ENCODE results near the gene WHRN.

The WHRN gene

DNA sequence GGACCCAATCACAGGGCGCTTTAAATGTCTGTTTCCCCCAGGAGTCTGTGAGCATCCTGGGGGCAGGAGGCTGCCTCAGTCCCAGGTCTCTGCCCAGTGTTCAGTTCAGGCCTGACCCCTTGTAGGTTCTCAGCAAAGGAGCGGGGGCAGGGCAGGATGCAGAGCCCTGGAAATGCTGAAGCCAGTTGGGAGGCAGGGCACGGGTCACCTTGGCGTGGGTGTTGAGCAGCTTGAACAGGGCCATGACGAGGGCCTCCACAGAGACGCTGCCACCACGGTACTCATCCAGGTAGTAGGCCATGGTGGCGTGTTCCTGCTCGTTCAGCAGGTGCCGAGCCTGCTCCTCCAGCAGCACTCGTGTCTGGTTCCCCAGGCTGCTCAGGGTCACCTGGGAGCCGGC is 81.1 kb downstream of the WHRN start:
- Histone ChIP-seq H4K12ac (ENCODE audit: low read depth, low read length) (no peak overlapping the region), H3K9me3 (ENCODE audit: insufficient read depth, low read depth, low read length) (no peaks in the 10 kb centered on the region), H2AFZ (ENCODE audit: insufficient read depth, low read length, poor library complexity) (no peak overlapping the region), H3K18ac (ENCODE audit: low read length) (no peak overlapping the region), H3K27me3 (ENCODE audit: insufficient read depth, low read length) (no peaks in the 10 kb centered on the region), H2BK120ac (ENCODE audit: insufficient read depth, low read length, poor library complexity) (no peak overlapping the region), H4K8ac (ENCODE audit: low read depth, low read length) (no peak overlapping the region), H2BK5ac (ENCODE audit: low read depth, low read length, poor library complexity) (no peak overlapping the region), H3K36me3 (ENCODE audit: control insufficient read depth in 1 of 2, insufficient read depth in 2 of 2, low read length in 2 of 2) (no peaks in the 10 kb centered on the region), H3K4me1 (ENCODE audit: control insufficient read depth in 1 of 2, insufficient read depth in 2 of 2, low read length in 2 of 2) (peaks cover 0 to 5% of the 10 kb centered on the region in 2 experiments), H3K27ac (ENCODE audit: low read depth, low read length) (no peak overlapping the region), H3K4ac (ENCODE audit: low read depth, low read length) (no peak overlapping the region), H3K23ac (ENCODE audit: low read length) (no peak overlapping the region), H3K4me3 (ENCODE audit: low read depth, low read length) (peak overlapping the region; percentile 14), H3K9ac (ENCODE audit: low read length) (no peak overlapping the region), H3K4me2 (ENCODE audit: low read length) (no peak overlapping the region), H2AK5ac (ENCODE audit: low read length) (no peak overlapping the region), H3K14ac (ENCODE audit: low read length) (no peak overlapping the region), H3K79me1 (ENCODE audit: low read length) (no peaks in the 10 kb centered on the region), H3K79me2 (ENCODE audit: control insufficient read depth, insufficient read depth, low read length, poor library complexity) (no peaks in the 10 kb centered on the region), H4K91ac (ENCODE audit: low read depth, low read length) (no peak overlapping the region), H2BK12ac (ENCODE audit: low read length) (no peak overlapping the region)
- no peak for DNase-seq
- WGBS (ENCODE audit: extremely low coverage, insufficient coverage, insufficient read length), result no CpG with 5 or more reads among the region's 12 CpGs

DNA sequence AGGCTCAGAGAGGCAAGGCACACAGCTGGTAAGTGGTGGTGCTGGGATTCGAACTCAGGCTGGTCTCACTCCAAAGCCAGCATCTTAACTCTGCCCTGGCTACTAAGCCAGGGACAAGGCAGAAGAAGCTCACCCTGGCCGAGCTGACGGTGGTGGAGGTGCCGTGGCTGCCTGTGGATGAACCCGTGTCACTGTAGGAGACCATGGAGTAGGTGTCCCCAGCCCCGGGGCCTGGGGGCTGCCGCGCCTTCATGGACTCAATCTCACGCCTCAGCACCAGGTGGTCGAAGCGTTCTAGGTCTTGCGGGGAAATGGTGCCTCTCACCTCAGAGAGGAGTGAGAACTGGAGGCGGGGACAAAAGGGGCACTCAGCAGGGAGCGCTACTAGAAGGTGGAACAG is 82.1 kb downstream of the WHRN start:
- Histone ChIP-seq H3K79me1 (ENCODE audit: low read length) (no peaks in the 10 kb centered on the region), H2AK5ac (ENCODE audit: low read length) (no peak overlapping the region), H3K9me3 (ENCODE audit: insufficient read depth, low read depth, low read length) (no peaks in the 10 kb centered on the region), H3K23ac (ENCODE audit: low read length) (no peak overlapping the region), H2BK12ac (ENCODE audit: low read length) (no peak overlapping the region), H4K91ac (ENCODE audit: low read depth, low read length) (no peak overlapping the region), H4K12ac (ENCODE audit: low read depth, low read length) (no peak overlapping the region), H3K18ac (ENCODE audit: low read length) (no peak overlapping the region), H2BK120ac (ENCODE audit: insufficient read depth, low read length, poor library complexity) (no peak overlapping the region), H4K8ac (ENCODE audit: low read depth, low read length) (no peak overlapping the region), H2BK5ac (ENCODE audit: low read depth, low read length, poor library complexity) (no peak overlapping the region), H3K9ac (ENCODE audit: low read length) (no peak overlapping the region), H2AFZ (ENCODE audit: insufficient read depth, low read length, poor library complexity) (no peak overlapping the region), H3K4ac (ENCODE audit: low read depth, low read length) (no peak overlapping the region), H3K79me2 (ENCODE audit: control insufficient read depth, insufficient read depth, low read length, poor library complexity) (no peaks in the 10 kb centered on the region), H3K4me1 (ENCODE audit: control insufficient read depth in 1 of 2, insufficient read depth in 2 of 2, low read length in 2 of 2) (peaks cover 0 to 5% of the 10 kb centered on the region in 2 experiments), H3K4me2 (ENCODE audit: low read length) (no peak overlapping the region), H3K36me3 (ENCODE audit: control insufficient read depth in 1 of 2, insufficient read depth in 2 of 2, low read length in 2 of 2) (no peaks in the 10 kb centered on the region), H3K27ac (ENCODE audit: low read depth, low read length) (no peak overlapping the region), H3K27me3 (ENCODE audit: insufficient read depth, low read length) (no peaks in the 10 kb centered on the region), H3K4me3 (ENCODE audit: low read depth, low read length) (no peak overlapping the region), H3K14ac (ENCODE audit: low read length) (no peak overlapping the region)
- DNase-seq, result no peak
- WGBS (ENCODE audit: extremely low coverage, insufficient coverage, insufficient read length), result no CpG with 5 or more reads among the region's 14 CpGs

DNA sequence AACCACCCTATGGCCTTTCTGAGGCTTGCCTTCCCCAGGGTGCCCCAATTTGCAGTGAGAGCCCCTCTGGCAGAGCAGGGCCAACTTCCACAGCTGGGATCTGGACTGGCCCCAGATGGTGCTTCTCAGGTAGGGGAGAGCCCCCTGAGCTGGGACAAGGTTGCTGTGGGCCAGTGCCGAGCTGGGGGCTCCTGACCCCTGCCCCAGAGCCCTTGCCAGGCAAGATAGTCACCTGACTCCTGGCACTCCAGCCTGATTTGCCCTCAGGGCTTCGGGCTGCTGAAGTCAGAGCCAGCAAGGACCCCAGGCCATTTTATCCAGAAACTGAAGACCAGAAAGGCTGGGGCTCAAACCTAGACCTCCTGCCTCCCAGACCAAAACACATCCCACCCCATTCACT is 84.1 kb downstream of the WHRN start:
- no CpG with 5 or more reads among the region's 2 CpGs for WGBS (ENCODE audit: extremely low coverage, insufficient coverage, insufficient read length)
- no peak overlapping the region for H3K18ac ChIP-seq (ENCODE audit: low read length)
- no peak overlapping the region for H2AFZ ChIP-seq (ENCODE audit: insufficient read depth, low read length, poor library complexity)
- no peak overlapping the region for H2BK5ac ChIP-seq (ENCODE audit: low read depth, low read length, poor library complexity)
- no peak overlapping the region for H3K9ac ChIP-seq (ENCODE audit: low read length)
- H3K9me3 ChIP-seq (ENCODE audit: insufficient read depth, low read depth, low read length), result no peaks in the 10 kb centered on the region
- H2BK12ac ChIP-seq (ENCODE audit: low read length), result no peak overlapping the region
- no peak overlapping the region for H3K4me3 ChIP-seq (ENCODE audit: low read depth, low read length)
- no peak overlapping the region for H4K91ac ChIP-seq (ENCODE audit: low read depth, low read length)
- peaks cover 0 to 5% of the 10 kb centered on the region in 2 experiments for H3K4me1 ChIP-seq (ENCODE audit: control insufficient read depth in 1 of 2, insufficient read depth in 2 of 2, low read length in 2 of 2)
- DNase-seq, result no peak
- no peak overlapping the region for H3K14ac ChIP-seq (ENCODE audit: low read length)
- H4K8ac ChIP-seq (ENCODE audit: low read depth, low read length), result no peak overlapping the region
- H3K27me3 ChIP-seq (ENCODE audit: insufficient read depth, low read length), result no peaks in the 10 kb centered on the region
- no peaks in the 10 kb centered on the region for H3K79me2 ChIP-seq (ENCODE audit: control insufficient read depth, insufficient read depth, low read length, poor library complexity)
- no peaks in the 10 kb centered on the region for H3K79me1 ChIP-seq (ENCODE audit: low read length)
- no peaks in the 10 kb centered on the region for H3K36me3 ChIP-seq (ENCODE audit: control insufficient read depth in 1 of 2, insufficient read depth in 2 of 2, low read length in 2 of 2)
- H2BK120ac ChIP-seq (ENCODE audit: insufficient read depth, low read length, poor library complexity), result no peak overlapping the region
- H4K12ac ChIP-seq (ENCODE audit: low read depth, low read length), result no peak overlapping the region
- no peak overlapping the region for H3K27ac ChIP-seq (ENCODE audit: low read depth, low read length)
- H2AK5ac ChIP-seq (ENCODE audit: low read length), result no peak overlapping the region
- H3K23ac ChIP-seq (ENCODE audit: low read length), result no peak overlapping the region
- H3K4ac ChIP-seq (ENCODE audit: low read depth, low read length), result no peak overlapping the region
- no peak overlapping the region for H3K4me2 ChIP-seq (ENCODE audit: low read length)

DNA sequence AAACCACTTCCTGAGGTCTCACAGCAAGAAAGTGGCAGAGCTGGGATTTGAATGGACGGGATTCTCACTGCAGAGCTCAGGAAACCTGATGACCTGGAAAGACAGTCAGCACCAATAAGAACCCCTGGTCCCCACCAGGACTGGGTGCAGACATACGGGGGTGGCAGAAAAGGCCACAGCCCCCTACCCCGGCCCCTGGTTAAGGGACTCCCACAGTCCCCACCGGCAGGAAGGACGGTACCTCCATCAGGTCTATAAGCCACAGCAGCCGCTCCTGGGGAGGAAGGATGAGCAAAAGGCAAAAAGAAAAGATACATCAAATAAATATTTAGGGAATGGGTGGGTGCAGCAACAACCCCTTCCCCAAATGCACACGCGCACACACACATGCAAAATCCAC is 85.5 kb downstream of the WHRN start:
- no peak for DNase-seq
- no peak overlapping the region for H3K14ac ChIP-seq (ENCODE audit: low read length)
- H3K4me3 ChIP-seq (ENCODE audit: low read depth, low read length), result no peak overlapping the region
- no peak overlapping the region for H4K8ac ChIP-seq (ENCODE audit: low read depth, low read length)
- no peaks in the 10 kb centered on the region for H3K79me1 ChIP-seq (ENCODE audit: low read length)
- no peaks in the 10 kb centered on the region for H3K36me3 ChIP-seq (ENCODE audit: control insufficient read depth in 1 of 2, insufficient read depth in 2 of 2, low read length in 2 of 2)
- no peak overlapping the region for H3K4ac ChIP-seq (ENCODE audit: low read depth, low read length)
- H3K18ac ChIP-seq (ENCODE audit: low read length), result no peak overlapping the region
- WGBS (ENCODE audit: extremely low coverage, insufficient coverage, insufficient read length), result no CpG with 5 or more reads among the region's 8 CpGs
- H4K12ac ChIP-seq (ENCODE audit: low read depth, low read length), result no peak overlapping the region
- H3K79me2 ChIP-seq (ENCODE audit: control insufficient read depth, insufficient read depth, low read length, poor library complexity), result no peaks in the 10 kb centered on the region
- H3K9me3 ChIP-seq (ENCODE audit: insufficient read depth, low read depth, low read length), result no peaks in the 10 kb centered on the region
- no peak overlapping the region for H3K4me2 ChIP-seq (ENCODE audit: low read length)
- no peak overlapping the region for H2BK12ac ChIP-seq (ENCODE audit: low read length)
- no peak overlapping the region for H2AFZ ChIP-seq (ENCODE audit: insufficient read depth, low read length, poor library complexity)
- H3K4me1 ChIP-seq (ENCODE audit: control insufficient read depth in 1 of 2, insufficient read depth in 2 of 2, low read length in 2 of 2), result peaks cover 0 to 5% of the 10 kb centered on the region in 2 experiments
- H2AK5ac ChIP-seq (ENCODE audit: low read length), result no peak overlapping the region
- no peak overlapping the region for H3K9ac ChIP-seq (ENCODE audit: low read length)
- no peak overlapping the region for H2BK5ac ChIP-seq (ENCODE audit: low read depth, low read length, poor library complexity)
- H3K27me3 ChIP-seq (ENCODE audit: insufficient read depth, low read length), result no peaks in the 10 kb centered on the region
- H4K91ac ChIP-seq (ENCODE audit: low read depth, low read length), result no peak overlapping the region
- no peak overlapping the region for H3K27ac ChIP-seq (ENCODE audit: low read depth, low read length)
- H3K23ac ChIP-seq (ENCODE audit: low read length), result no peak overlapping the region
- H2BK120ac ChIP-seq (ENCODE audit: insufficient read depth, low read length, poor library complexity), result no peak overlapping the region

Measured in trophoblast cell (in vitro differentiated cells and primary cell).